C4-2B (cell line): Measurements from ENCODE around the gene RNF11.

Experiments used
- H3K27ac ChIP-seq: fragments of 450-650 bp; 2 replicates; pipeline ENCODE4 v1.5.1; 2017
- ZFX ChIP-seq: fragments of 450-650 bp; IDR thresholded peaks from 2 replicates; pipeline ENCODE4 v1.6.1; 2017
- TF ChIP-seq, protein P1 (sequence below): fragments of 450-650 bp; conservative IDR thresholded peaks from 2 replicates; pipeline ENCODE4 v1.5.1; 2017; ENCODE audit warnings: mild to moderate bottlenecking

Gene RNF11

DNA sequence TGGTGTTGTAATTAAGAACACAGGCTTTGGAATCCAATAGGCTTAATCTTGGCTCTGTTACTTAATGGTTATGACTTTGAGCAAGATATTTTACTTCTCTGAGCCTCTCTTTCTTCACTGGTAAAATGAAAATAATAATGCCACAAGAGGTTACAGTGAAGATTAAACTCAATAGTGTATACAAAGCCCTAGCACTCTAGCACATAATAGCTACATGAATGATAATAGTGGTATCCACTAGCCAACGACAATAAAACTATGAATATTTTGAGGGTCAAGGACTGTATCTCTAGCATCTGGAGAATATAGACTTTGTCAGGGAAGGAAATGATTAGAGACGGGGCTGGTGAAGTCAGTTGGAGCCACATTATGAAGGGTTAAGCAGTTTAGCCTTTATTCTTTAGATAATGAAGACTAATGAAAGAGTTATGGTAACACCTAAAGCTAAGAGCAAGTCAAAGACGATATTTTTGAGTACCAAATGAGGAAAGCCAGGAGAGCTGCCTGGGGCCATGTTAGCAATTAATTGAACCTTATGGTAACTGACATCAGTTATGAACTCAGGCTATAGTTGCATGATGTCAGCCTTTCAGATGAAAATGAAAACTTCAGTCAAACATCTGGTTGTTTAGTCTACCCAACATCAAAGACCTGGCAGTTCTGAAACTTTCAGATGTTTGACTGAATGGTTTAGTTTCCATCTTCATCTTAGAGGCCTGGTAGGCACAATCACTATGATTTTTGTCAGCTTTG lies 32.8 kb upstream of the RNF11 start:
- no peak overlapping the region for H3K27ac ChIP-seq
- TF ChIP-seq, protein P1, sequence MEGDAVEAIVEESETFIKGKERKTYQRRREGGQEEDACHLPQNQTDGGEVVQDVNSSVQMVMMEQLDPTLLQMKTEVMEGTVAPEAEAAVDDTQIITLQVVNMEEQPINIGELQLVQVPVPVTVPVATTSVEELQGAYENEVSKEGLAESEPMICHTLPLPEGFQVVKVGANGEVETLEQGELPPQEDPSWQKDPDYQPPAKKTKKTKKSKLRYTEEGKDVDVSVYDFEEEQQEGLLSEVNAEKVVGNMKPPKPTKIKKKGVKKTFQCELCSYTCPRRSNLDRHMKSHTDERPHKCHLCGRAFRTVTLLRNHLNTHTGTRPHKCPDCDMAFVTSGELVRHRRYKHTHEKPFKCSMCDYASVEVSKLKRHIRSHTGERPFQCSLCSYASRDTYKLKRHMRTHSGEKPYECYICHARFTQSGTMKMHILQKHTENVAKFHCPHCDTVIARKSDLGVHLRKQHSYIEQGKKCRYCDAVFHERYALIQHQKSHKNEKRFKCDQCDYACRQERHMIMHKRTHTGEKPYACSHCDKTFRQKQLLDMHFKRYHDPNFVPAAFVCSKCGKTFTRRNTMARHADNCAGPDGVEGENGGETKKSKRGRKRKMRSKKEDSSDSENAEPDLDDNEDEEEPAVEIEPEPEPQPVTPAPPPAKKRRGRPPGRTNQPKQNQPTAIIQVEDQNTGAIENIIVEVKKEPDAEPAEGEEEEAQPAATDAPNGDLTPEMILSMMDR, result no peak
- no peak for TF ChIP-seq ZFX

DNA sequence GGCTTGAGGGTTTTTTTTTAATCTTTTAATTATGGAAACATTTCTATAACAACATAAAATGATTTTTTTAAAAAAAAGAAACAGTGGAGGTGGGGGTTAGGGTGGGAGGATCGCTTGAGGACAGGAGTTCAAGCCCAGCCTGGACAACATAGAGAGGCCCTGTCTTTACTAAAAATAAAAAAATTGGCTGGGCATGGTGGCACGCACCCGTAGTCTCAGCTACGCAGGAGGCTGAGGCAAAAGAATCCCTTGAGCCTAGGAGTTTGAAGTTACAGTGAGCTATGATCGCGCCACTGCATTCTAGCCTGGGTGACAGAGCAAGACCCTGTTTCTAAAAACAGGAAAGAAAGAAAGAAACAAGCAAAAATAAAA lies 32.2 kb upstream of the RNF11 start:
- H3K27ac ChIP-seq, result no peak overlapping the region
- TF ChIP-seq ZFX, result no peak

DNA sequence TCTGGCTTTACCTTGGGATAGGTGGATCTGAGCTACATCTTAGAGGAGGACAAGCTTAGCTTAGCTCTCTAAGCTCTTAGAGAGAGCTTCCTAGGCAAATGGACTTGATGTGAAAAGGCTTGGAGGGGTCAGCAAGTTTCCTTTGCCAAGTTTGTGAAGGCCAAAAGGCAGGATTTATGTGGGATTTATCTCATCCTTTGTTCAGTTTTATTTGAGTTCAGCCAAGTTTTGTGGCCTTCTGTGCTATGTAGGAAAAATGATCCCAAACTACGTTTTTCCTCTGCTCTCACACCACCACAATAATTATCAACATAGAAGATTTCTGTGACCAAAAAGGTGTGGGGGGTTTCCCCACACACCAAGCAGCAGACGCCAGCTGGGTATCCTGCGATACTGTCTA lies 26.0 kb upstream of the RNF11 start:
- no peak overlapping the region for H3K27ac ChIP-seq

DNA sequence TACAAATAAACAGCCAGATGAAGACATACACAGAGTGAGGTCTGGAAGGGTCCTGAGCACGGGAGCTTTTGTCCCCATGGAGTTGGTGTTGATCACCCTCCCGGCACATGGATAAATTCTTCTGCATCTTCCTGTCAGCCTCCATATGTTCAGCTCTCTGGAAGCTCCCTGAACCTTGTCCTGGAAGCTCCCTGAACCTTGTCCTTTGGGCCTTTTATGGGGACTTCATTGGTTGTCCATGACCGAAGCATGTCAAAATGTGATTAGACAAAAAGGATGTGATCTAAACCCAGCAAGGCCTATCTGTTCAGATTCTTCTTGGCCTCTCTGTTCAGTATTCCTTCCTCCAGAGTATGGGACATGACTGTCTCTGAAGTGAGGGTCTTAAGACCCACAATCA lies 25.4 kb upstream of the RNF11 start:
- no peak overlapping the region for H3K27ac ChIP-seq
- TF ChIP-seq, protein P1, result no peak
- no peak for TF ChIP-seq ZFX

More for the DNA sequence above, 26.0 kb upstream of the RNF11 start:
- TF ChIP-seq, protein P1, result no peak
- TF ChIP-seq ZFX, result no peak

DNA sequence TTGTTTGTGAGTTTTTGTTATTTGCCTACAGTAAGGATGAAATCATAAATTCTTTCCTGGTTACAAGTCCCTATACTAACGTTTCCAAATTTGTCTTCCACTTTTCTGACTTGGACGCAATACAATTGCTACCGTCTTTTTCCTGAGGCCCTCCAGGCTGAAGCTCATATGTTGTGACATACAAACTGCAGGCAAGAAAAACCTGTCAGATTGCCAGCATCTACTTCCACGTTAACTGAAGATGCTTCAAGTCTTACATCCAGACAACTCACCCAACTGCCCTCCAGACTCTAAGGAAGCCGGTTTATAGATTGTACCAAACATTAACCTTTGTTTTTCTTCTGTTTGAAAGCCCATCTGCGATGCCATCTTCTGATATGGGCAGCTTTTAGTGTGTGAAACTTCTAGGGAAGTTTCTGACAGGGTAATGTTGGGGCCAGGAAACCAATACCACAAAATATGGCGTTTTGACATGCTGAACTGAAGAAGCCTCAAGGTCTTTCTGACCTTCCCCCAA lies 21.4 kb upstream of the RNF11 start:
- TF ChIP-seq, protein P1, result no peak
- no peak for TF ChIP-seq ZFX
- H3K27ac ChIP-seq, result no peak overlapping the region

DNA sequence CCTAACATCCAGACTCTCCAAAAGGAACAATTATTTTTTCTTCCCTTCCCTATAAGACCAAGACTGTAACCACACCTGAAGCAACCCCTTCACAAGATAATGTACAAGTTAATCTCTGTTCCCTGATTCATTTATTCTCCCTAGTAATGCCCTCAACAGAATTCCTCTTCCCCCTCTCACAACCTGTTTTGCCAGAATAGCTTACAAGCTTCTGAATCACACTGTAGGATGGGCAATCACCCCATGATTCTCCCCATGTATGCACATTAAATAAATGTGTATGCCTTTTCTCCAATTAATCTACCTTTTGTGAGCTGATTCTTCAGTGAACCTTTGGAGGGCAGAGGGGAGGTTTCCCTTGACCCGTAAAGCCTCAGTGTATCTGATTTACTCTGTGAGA lies 20.9 kb upstream of the RNF11 start:
- no peak for TF ChIP-seq ZFX
- TF ChIP-seq, protein P1, result no peak
- no peak overlapping the region for H3K27ac ChIP-seq

DNA sequence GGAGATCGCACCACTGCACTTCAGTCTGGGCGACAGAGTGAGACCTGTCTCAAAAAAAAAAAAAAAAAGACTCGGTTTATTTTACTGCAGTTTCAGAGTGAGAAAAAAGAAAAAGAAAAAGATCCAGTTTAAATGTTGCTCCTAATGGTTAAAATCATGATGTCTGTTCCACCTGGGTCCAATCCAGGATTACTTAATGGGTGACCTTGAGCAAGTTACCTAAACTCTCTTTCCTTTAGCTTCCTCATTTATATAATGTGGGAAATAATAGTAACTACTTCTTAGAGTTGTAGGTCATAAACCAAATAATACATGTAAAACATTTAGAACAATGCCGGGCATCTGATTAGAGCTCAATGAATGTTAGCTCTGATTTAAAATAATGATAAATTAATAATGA lies 19.4 kb upstream of the RNF11 start:
- no peak overlapping the region for H3K27ac ChIP-seq
- TF ChIP-seq, protein P1, result no peak
- TF ChIP-seq ZFX, result no peak

DNA sequence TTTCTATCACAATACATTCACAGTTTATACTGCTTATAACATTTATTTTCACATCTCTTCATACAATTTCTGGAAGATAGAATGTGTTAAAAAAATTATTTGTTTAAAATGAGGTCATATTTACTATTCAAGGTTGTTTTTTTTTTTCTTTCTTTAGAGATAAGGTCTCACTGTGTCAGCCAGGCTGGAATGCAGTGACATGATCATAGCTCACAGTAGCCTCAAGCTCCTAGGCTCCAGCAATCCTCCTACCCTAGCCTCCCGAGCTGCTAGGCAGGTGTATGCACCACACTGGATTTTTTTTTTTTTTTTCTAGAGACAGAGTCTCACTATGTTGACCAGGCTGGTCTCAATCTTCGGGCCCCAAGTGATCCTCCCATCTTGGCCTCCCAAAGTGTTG lies 19.0 kb upstream of the RNF11 start:
- TF ChIP-seq, protein P1, result no peak
- no peak for TF ChIP-seq ZFX
- H3K27ac ChIP-seq, result no peak overlapping the region
